ENCODE measurements around the gene AK1. TPM values are rescaled to one million over a fixed set of nuclear protein-coding genes. Genes with fewer than 3 reads are reported as not detected.

AK1 gene
- total RNA-seq, 1 experiment from 2014 or later = 61.1 TPM

GRCh38 chr9:127869310-127870152 lies 7.9 kb downstream of the AK1 start:
- no peak overlapping the region for H3K9ac ChIP-seq (ENCODE audit: low read length)
- CTCF ChIA-PET = interaction anchor here (0.7 to 2.5 kb wide), 28 partner anchors 9 to 330 kb away, joined by 3 to 29 read pairs (median 4); partner anchors contain the start of genes CDK9, PTRH1, ST6GALNAC4 and TOR2A
- DNase-seq (ENCODE audit: low read depth, low spot score) (peak; percentile 65), ATAC-seq (peak; percentile 99)
- no TSS peak for BruUV-seq (replicated peaks)
- no peaks in the 10 kb centered on the region for H3K79me2 ChIP-seq (ENCODE audit: insufficient read depth, low read length)
- H3K4me1 ChIP-seq (ENCODE audit: control insufficient read depth in 1 of 2, insufficient read depth in 2 of 2, low read length in 2 of 2) = peaks cover 5 to 15% of the 10 kb centered on the region in 2 experiments; a peak in 3 of 4 replicates
- RAD21 ChIA-PET (ENCODE audit: low non-redundant PET in 1 of 2, low total read pairs in 2 of 2, uncharacterized antibody in 2 of 2, unreplicated experiment in 2 of 2) = interaction anchor here (0.7 to 1.3 kb wide), 10 partner anchors 14 to 365 kb away, joined by 3 to 7 read pairs (median 5); partner anchors contain the start of genes TOR2A (in 2 of the 2) and ST6GALNAC4 (in 1 of the 2)
- H3K4me2 ChIP-seq (ENCODE audit: low read length) = no peak overlapping the region; the same call in 1 of the 2 replicates
- no peaks in the 10 kb centered on the region for H4K20me1 ChIP-seq (ENCODE audit: insufficient read depth)
- intact Hi-C loops (cut with micrococcal nuclease) = loop anchor here (1.0 kb wide), 1 partner anchor 134 kb away; the partner anchor contains the start of gene TOR2A
- no peaks in the 10 kb centered on the region for H3K36me3 ChIP-seq (ENCODE audit: control insufficient read depth in 1 of 2, insufficient read depth in 2 of 2, low read length in 2 of 2)
- no peak overlapping the region for H2AFZ ChIP-seq (ENCODE audit: low read depth, low read length, poor library complexity, severe bottlenecking)
- POLR2A ChIA-PET = interaction anchor here (0.9 to 1.2 kb wide), 3 partner anchors 52 to 148 kb away, joined by 3 to 4 read pairs (median 3); no protein-coding TSS in a partner anchor
- no peak overlapping the region for H3K27ac ChIP-seq (ENCODE audit: low read depth, low read length)
- H3K27me3 ChIP-seq (ENCODE audit: insufficient read depth, low read length) = no peaks in the 10 kb centered on the region
- TF ChIP-seq, protein P1, sequence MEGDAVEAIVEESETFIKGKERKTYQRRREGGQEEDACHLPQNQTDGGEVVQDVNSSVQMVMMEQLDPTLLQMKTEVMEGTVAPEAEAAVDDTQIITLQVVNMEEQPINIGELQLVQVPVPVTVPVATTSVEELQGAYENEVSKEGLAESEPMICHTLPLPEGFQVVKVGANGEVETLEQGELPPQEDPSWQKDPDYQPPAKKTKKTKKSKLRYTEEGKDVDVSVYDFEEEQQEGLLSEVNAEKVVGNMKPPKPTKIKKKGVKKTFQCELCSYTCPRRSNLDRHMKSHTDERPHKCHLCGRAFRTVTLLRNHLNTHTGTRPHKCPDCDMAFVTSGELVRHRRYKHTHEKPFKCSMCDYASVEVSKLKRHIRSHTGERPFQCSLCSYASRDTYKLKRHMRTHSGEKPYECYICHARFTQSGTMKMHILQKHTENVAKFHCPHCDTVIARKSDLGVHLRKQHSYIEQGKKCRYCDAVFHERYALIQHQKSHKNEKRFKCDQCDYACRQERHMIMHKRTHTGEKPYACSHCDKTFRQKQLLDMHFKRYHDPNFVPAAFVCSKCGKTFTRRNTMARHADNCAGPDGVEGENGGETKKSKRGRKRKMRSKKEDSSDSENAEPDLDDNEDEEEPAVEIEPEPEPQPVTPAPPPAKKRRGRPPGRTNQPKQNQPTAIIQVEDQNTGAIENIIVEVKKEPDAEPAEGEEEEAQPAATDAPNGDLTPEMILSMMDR (IDR thresholded peaks at IDR 0.05 in 2 of 3, conservative IDR thresholded peaks at IDR 0.05 in 1 of 3; ENCODE audit: borderline replicate concordance in 1 of 3, insufficient read depth in 1 of 3, low read depth in 2 of 3, low read length in 2 of 3) = peak in 2 of 3 experiments; percentile 87 to 96; a peak in 4 of 6 replicates
- TF ChIP-seq YY1 (IDR thresholded peaks at IDR 0.05; ENCODE audit: extremely low read depth, insufficient replicate concordance, low read depth, low read length) (peak; percentile 40), REST (IDR thresholded peaks at IDR 0.05; ENCODE audit: low read depth) (no peak)
- H3K4me3 ChIP-seq (replicated peaks in 1 of 2; ENCODE audit: low read depth in 1 of 2, low read length in 2 of 2) = no peak overlapping the region
- H3K9me3 ChIP-seq (ENCODE audit: control insufficient read depth in 1 of 2, insufficient read depth in 1 of 2, low read depth in 1 of 2, low read length in 2 of 2) = no peaks in the 10 kb centered on the region
- H3K9me2 ChIP-seq (ENCODE audit: insufficient read depth) = no peaks in the 10 kb centered on the region
